Left ventricle myocardium inferior (tissue), 1 donor: ENCODE measurements around the gene IAH1. TPM values are rescaled to one million over a fixed set of nuclear protein-coding genes. Genes with fewer than 3 reads are reported as not detected.

Experiments used
- DNase-seq: peaks from one replicate; pipeline ENCODE4 v3.0.0-alpha.2; 2020
- H3K27ac ChIP-seq: fragments of 200-600 bp; replicated peaks from 2 replicates; pipeline ENCODE4 v1.8.0; 2021
- H3K27me3 ChIP-seq: fragments of 200-600 bp; 2 replicates; pipeline ENCODE4 v1.8.0; 2021; ENCODE audit warnings: low read depth
- H3K36me3 ChIP-seq: fragments of 200-600 bp; 2 replicates; pipeline ENCODE4 v1.8.0; 2021
- H3K4me1 ChIP-seq: fragments of 200-600 bp; 2 replicates; pipeline ENCODE4 v1.8.0; 2021
- H3K4me3 ChIP-seq: fragments of 200-600 bp; 2 replicates; pipeline ENCODE4 v1.8.0; 2021; ENCODE audit warnings: mild to moderate bottlenecking, moderate library complexity
- H3K9me3 ChIP-seq: fragments of 200-600 bp; replicated peaks from 2 replicates; pipeline ENCODE4 v1.8.0; 2021
- intact Hi-C: fragments of 100-400 bp; cut with micrococcal nuclease; formaldehyde crosslinking; loops from one replicate; pipeline ENCODE4 v1.11.0; 2022
- total RNA-seq: library from RNA; stranded (reverse); fragmentation: NEBNext Ultra II Directional; extraction: Animal tissue kit (Norgen Biotek cat#: 25700); gene quantifications from one replicate; pipeline ENCODE4 v1.2.1, GENCODE V29; 2021
- TF ChIP-seq, protein P1 (sequence below): fragments of 200-600 bp; IDR thresholded peaks from 2 replicates; pipeline ENCODE4 v1.8.0; 2021; ENCODE audit warnings: antibody characterized with exemption, mild to moderate bottlenecking, borderline replicate concordance
- donor health status: DM: no; HTN: yes; CAD: no; lungs with severe emphysema.

IAH1 gene
- total RNA-seq, 1 donor from 2014 or later = 82.9 TPM

DNA sequence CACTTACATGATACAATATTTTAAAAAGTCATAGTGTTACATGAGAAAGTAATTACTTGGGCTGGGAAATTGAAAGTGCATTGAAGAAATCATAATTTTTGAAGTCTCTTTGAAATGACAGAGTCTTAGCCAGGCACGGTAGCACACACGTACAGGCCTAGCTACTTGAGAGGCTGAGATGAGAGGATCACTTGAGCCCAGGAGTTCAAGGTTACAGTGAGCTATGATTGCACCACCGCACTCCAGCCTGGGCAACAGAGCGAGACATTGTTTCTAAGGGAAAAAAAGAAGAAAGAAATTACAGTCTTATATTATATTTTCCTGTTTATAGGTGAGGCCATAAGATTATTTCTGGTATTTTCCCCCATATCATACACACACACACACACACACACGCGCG, 9.2 kb upstream of the IAH1 start:
- intact Hi-C loops = no loop called here
- peaks cover 30% of the 10 kb centered on the region for H3K36me3 ChIP-seq
- TF ChIP-seq, protein P1, sequence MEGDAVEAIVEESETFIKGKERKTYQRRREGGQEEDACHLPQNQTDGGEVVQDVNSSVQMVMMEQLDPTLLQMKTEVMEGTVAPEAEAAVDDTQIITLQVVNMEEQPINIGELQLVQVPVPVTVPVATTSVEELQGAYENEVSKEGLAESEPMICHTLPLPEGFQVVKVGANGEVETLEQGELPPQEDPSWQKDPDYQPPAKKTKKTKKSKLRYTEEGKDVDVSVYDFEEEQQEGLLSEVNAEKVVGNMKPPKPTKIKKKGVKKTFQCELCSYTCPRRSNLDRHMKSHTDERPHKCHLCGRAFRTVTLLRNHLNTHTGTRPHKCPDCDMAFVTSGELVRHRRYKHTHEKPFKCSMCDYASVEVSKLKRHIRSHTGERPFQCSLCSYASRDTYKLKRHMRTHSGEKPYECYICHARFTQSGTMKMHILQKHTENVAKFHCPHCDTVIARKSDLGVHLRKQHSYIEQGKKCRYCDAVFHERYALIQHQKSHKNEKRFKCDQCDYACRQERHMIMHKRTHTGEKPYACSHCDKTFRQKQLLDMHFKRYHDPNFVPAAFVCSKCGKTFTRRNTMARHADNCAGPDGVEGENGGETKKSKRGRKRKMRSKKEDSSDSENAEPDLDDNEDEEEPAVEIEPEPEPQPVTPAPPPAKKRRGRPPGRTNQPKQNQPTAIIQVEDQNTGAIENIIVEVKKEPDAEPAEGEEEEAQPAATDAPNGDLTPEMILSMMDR = no peak
- H3K4me1 ChIP-seq = no peaks in the 10 kb centered on the region
- no peak overlapping the region for H3K27ac ChIP-seq
- no peak overlapping the region for H3K4me3 ChIP-seq
- H3K9me3 ChIP-seq = no peaks in the 10 kb centered on the region
- DNase-seq = no peak
- no peaks in the 10 kb centered on the region for H3K27me3 ChIP-seq

DNA sequence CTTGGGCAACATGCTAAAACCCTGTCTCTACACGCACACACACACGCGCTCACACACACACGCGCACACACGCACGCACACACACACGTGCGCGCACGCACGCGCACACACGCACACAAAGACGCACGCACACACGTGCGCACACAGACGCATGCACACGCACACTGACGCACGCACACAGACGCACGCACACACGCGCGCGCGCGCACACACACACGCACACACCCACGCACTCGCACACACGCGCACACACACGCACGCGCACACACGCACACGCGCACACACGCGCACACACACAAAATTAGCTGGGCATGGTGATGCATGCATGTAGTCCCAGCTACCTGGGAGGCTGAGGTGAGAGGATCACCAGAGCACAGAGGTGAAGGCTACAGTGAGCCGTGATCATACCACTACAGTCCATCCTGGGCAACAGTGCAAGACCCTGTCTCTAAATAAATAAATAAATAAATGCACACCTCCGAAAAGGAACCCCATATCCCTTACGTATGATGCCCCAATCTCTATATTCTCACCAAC, 8.1 kb upstream of the IAH1 start:
- Histone ChIP-seq H3K36me3 (peaks cover 22% of the 10 kb centered on the region), H3K9me3 (no peaks in the 10 kb centered on the region), H3K4me3 (no peak overlapping the region), H3K27me3 (no peaks in the 10 kb centered on the region), H3K4me1 (no peaks in the 10 kb centered on the region), H3K27ac (no peak overlapping the region)
- TF ChIP-seq, protein P1 = no peak
- intact Hi-C loops = no loop called here
- no peak for DNase-seq

DNA sequence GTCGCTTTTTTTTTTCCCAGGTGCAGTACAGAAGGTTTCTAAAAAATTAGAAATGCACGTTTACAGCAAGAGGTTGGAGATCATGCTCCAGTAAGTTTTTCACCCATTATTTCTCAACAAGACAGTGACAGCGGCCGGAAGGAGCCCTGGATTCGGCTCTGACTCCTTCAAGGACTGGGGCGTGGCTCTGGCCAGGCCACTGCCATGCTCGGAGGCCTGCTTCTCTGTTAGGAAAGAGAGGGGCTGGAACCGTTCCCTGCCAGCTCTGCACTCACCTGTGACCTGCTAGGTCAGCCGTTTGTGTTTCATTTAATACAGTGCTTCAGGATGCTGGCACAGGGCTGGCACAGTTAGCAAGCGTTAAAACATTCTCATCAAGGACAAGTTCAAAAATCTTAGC, 6.7 kb upstream of the IAH1 start:
- intact Hi-C loops = no loop called here
- H3K4me1 ChIP-seq = no peaks in the 10 kb centered on the region
- no peaks in the 10 kb centered on the region for H3K27me3 ChIP-seq
- H3K4me3 ChIP-seq = no peak overlapping the region
- no peak overlapping the region for H3K27ac ChIP-seq
- TF ChIP-seq, protein P1 = no peak
- H3K36me3 ChIP-seq = peaks cover 23% of the 10 kb centered on the region
- no peaks in the 10 kb centered on the region for H3K9me3 ChIP-seq
- no peak for DNase-seq

DNA sequence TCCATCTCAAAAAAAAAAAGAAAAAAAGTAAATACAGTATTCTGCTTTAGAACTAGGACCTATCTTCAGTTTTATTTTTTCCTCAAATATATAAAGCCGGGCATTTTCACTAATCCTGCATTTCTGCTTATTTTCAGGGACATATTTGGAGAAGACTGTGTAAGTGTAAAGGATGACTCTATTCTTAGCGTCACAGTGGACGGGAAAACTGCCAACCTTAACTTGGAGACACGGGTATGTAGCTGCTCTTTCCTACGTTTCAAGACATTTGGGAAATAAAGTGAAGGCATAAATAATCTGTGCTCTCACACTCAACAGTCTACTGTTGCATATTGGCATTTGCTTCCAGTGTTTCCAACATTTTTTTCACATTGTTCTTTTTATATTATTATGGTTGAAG, 3.1 kb upstream of the IAH1 start:
- no peak overlapping the region for H3K4me3 ChIP-seq
- no peaks in the 10 kb centered on the region for H3K9me3 ChIP-seq
- no peak for DNase-seq
- no peaks in the 10 kb centered on the region for H3K27me3 ChIP-seq
- TF ChIP-seq, protein P1 = no peak
- H3K36me3 ChIP-seq = peaks cover 17% of the 10 kb centered on the region
- H3K27ac ChIP-seq = no peak overlapping the region
- H3K4me1 ChIP-seq = peaks cover 29% of the 10 kb centered on the region
- intact Hi-C loops = no loop called here

DNA sequence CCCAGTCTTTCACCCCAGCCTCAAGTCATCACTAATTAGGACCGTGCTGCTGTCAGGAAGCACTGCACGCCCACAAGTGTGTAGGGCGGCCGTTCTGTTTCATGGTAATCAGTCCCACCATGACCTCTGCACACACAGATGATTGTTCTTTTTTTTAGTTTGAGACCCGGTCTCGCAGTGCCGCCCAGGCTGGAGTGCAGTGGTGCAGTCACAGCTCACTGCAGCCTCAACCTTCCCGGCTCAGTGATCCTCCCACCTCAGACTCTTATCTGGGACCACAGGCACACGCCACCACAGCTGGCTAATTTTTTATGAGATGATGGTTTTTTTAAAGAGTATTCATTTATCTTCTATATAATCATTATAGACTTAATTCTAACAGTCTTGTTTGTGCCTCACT, 1.8 kb upstream of the IAH1 start:
- H3K27ac ChIP-seq = no peak overlapping the region
- peaks cover 42% of the 10 kb centered on the region for H3K4me1 ChIP-seq
- no peak overlapping the region for H3K4me3 ChIP-seq
- intact Hi-C loops = no loop called here
- TF ChIP-seq, protein P1 = no peak
- H3K9me3 ChIP-seq = no peaks in the 10 kb centered on the region
- H3K36me3 ChIP-seq = peaks cover 16% of the 10 kb centered on the region
- no peaks in the 10 kb centered on the region for H3K27me3 ChIP-seq
- no peak for DNase-seq
